NCI-H128 (cell line): ENCODE results near the gene FRAT1.
"Not testable (repeated sequence)": the region's sequence is repeated elsewhere in the genome, so short reads cannot be mapped to it uniquely, and the experiment has no call there.

Source experiments
- DNase-seq: peaks from one replicate; lab custom pipeline; 2025; ENCODE audit not compliant: unreplicated experiment; lab: John Stamatoyannopoulos, UW

Gene FRAT1

GRCh38 chr10:97318772-97319651 is at the start of gene FRAT1:
Gene FRAT1 (plus strand): TSS chr10:97319271. CDS start chr10:97319454, 183 bp downstream.
- DNase-seq: peak; percentile 60

GRCh38 chr10:97270523-97271154 is 48.4 kb upstream of the FRAT1 start:
- no peak for DNase-seq

- DNase-seq: no peak
Observed at GRCh38 chr10:97273700-97274099, 45.4 kb upstream of the FRAT1 start.

GRCh38 chr10:97274828-97275227 is 44.2 kb upstream of the FRAT1 start:
- DNase-seq: no peak

- DNase-seq: no peak
Observed at GRCh38 chr10:97277551-97277950, 41.5 kb upstream of the FRAT1 start.

- DNase-seq: peak; percentile 1
Observed at GRCh38 chr10:97278491-97278989, 40.5 kb upstream of the FRAT1 start.

- no peak for DNase-seq
Observed at GRCh38 chr10:97279121-97279815, 39.8 kb upstream of the FRAT1 start.

- no peak for DNase-seq
Observed at GRCh38 chr10:97280783-97281182, 38.3 kb upstream of the FRAT1 start.

GRCh38 chr10:97290076-97290475 is 29.0 kb upstream of the FRAT1 start:
- not testable (repeated sequence) for DNase-seq

GRCh38 chr10:97290576-97291356 is 28.3 kb upstream of the FRAT1 start:
- not testable (repeated sequence) for DNase-seq

- DNase-seq: no peak
Observed at GRCh38 chr10:97291357-97292096, 27.5 kb upstream of the FRAT1 start.

GRCh38 chr10:97292097-97292861 is 26.8 kb upstream of the FRAT1 start, which contains the start of gene ARHGAP19:
Gene ARHGAP19 (minus strand): TSS chr10:97292637. CDS start chr10:97292627, 10 bp downstream.
- peak; percentile 82 for DNase-seq

GRCh38 chr10:97292862-97293198 is 26.2 kb upstream of the FRAT1 start:
- DNase-seq: no peak

GRCh38 chr10:97297556-97298222 is 21.4 kb upstream of the FRAT1 start:
- DNase-seq: no peak

- no peak for DNase-seq
Observed at GRCh38 chr10:97298223-97298571, 20.9 kb upstream of the FRAT1 start.

- no peak for DNase-seq
Observed at GRCh38 chr10:97300980-97301379, 18.1 kb upstream of the FRAT1 start.

- no peak for DNase-seq
Observed at GRCh38 chr10:97302088-97302791, 16.8 kb upstream of the FRAT1 start.

- no peak for DNase-seq
Observed at GRCh38 chr10:97307441-97307840, 11.6 kb upstream of the FRAT1 start.
